Duodenal mucosa (tissue), 2 donors: ENCODE results near the gene NCKIPSD.

Experiments used
- H3K27ac ChIP-seq: one replicate; pipeline ENCODE4 v1.7.0; 2013; ENCODE audit warnings: low read depth, low read length
- H3K27me3 ChIP-seq, 2 donors: one replicate each; pipeline ENCODE4 v1.7.0; 2013; ENCODE audit warnings: low read length in 2 of 2, control low read depth in 1 of 2; ENCODE audit not compliant: insufficient read depth in 2 of 2, control insufficient read depth in 1 of 2
- H3K36me3 ChIP-seq, 2 donors: one replicate each; pipeline ENCODE4 v1.7.0; 2013; ENCODE audit warnings: low read length in 2 of 2, control low read depth in 1 of 2; ENCODE audit not compliant: insufficient read depth in 2 of 2, control insufficient read depth in 1 of 2
- H3K4me1 ChIP-seq, 2 donors: one replicate each; pipeline ENCODE4 v1.7.0; 2013; ENCODE audit warnings: low read length in 2 of 2, control low read depth in 1 of 2; ENCODE audit not compliant: insufficient read depth in 2 of 2, control insufficient read depth in 1 of 2
- H3K4me3 ChIP-seq, 2 donors: one replicate each; pipeline ENCODE4 v1.7.0; 2013; ENCODE audit warnings: low read length in 2 of 2, low read depth in 1 of 2
- H3K9ac ChIP-seq, 2 donors: one replicate each; pipeline ENCODE4 v1.7.0; 2013; ENCODE audit warnings: low read length in 2 of 2, low read depth in 1 of 2
- H3K9me3 ChIP-seq, 2 donors: one replicate each; pipeline ENCODE4 v1.7.0; 2013; ENCODE audit warnings: low read length in 2 of 2, control low read depth in 1 of 2; ENCODE audit not compliant: control insufficient read depth in 1 of 2

The NCKIPSD gene

DNA sequence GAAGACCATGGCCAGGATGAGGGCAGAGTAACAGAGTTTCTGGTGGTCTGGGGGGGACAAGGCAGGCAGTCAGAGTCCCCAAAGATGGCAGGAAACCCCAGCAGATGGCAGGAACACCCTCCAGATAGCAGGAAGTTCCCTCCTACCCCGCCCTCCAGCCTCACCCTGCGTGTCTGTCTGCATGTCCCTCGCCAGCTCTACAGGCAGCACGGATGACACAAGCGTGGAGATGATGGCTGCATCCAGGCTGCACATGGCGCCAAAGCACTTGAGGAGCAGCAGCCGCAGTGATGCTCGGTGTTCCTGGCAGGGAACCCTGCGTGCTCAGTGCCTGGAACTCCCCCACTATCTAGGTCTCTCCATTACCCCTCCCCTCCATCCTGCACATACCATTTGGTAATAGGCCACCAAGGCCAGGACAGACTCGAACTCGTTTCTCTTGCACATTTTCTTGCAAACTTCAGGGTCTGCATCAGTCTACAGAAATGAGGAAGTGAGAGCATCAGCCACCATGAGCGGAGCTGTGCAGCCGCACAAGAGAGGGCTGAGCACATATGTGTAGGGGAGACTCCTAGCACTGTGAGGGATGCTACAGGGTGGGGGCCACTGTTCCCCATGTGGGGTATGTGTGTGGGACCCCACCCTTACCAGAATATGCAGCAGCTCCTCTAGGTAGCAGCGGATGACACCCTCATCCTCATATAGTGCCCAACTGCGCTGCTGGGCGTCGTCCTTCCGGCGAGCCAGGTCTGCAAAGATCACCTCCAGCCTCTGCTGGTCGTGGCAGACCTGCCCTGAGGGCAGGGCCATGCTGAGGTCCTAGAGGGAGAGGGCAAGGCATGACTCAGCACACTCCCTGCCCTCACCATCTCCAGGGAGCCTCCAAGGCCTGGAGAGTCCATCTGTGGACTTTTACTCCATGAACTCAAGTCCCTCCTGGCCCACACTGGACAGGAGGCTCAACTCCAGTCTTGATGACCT lies 6.0 kb downstream of the NCKIPSD start:
- no peak overlapping the region for H3K27ac ChIP-seq
- H3K36me3 ChIP-seq: peaks cover 20 to 61% of the 10 kb centered on the region in 2 donors
- H3K9ac ChIP-seq: no peak overlapping the region
- no peaks in the 10 kb centered on the region for H3K27me3 ChIP-seq
- peaks cover 15 to 17% of the 10 kb centered on the region in 2 donors for H3K4me1 ChIP-seq
- no peaks in the 10 kb centered on the region for H3K9me3 ChIP-seq
- H3K4me3 ChIP-seq: no peak overlapping the region

DNA sequence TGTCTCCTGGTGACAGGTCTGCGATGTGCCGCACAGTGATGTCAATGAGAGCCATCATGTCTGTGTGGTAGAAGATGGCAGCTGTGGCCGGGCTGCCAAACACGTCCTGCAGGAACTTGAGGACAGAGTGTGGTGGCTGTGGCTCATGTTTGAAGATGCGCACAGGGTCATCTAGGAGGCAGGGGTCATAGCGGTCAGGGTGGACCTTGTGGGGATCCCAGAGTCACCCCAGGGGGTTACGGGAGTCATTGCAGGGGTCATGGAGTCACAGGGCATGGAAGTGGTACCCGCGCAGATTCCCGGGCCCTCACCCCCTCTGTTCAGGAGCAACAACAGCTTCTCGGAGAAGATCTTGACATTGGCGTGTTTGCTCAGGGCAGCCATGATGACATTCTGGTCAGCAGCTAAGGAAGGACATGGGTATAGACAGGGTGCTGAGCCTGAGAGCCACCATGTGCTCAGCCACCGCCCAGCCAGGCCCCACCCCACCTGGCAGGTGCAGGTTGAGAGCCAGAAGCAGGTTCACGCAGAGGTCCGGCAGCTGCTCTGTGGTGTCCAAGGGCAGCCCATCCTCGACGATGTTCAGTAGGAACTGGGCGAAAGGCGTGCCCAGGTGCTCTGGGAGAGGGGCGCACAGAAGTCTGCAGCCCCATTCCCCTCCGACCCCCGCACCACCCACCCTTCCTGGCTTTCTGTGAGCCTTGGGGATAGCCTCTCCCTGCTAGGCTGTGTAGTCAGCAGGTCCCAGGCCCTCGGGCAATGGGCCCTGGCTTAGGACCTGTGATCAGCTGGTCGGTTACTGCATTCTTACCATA lies 6.9 kb downstream of the NCKIPSD start:
- Histone ChIP-seq H3K36me3 (peaks cover 26 to 69% of the 10 kb centered on the region in 2 donors), H3K27me3 (no peaks in the 10 kb centered on the region), H3K4me1 (peaks cover 5 to 7% of the 10 kb centered on the region in 2 donors), H3K9me3 (no peaks in the 10 kb centered on the region), H3K27ac (no peak overlapping the region), H3K4me3 (no peak overlapping the region), H3K9ac (no peak overlapping the region)

DNA sequence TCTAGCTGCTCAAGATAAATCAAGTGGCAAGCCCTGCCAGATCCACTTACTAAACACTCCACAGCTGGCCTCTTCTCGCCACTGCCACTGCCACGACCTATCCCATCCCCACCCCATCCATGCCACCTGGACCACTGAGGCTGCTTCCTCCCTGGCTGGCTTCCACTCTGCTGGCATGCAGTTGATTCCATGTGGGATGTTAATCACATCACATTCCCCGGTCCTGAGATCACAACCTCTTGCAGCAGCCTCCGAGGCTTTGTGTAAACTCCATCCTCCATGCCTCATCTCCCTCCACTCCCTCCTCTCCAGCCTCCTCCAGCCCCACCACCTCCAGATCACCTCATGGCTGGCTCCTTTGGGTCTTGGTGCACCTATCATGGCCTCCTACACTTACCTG lies 7.7 kb downstream of the NCKIPSD start:
- peaks cover 0 to under 1% of the 10 kb centered on the region in 2 donors for H3K4me1 ChIP-seq
- H3K36me3 ChIP-seq: peaks cover 26 to 69% of the 10 kb centered on the region in 2 donors
- H3K9ac ChIP-seq: no peak overlapping the region
- no peaks in the 10 kb centered on the region for H3K9me3 ChIP-seq
- H3K4me3 ChIP-seq: no peak overlapping the region
- H3K27me3 ChIP-seq: no peaks in the 10 kb centered on the region
- H3K27ac ChIP-seq: no peak overlapping the region

DNA sequence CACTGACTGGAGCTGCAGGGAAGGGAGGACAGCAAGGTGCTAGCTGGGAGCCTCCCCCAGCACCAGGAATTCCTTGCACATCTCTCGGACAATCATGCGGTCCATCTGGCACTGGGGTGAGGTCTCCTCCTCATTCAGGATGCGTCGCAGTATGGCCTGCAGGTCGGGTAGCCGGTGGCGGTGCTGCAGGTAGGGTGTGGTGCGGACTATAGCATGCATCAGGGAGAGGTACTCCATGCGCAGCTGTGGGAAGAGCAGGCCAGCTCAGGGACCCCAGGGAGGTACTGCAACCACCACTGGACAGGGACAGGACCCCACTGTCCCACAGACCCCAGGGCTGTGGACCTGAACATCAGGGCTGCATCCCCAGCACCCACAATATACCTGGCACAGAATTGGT lies 11.2 kb downstream of the NCKIPSD start:
- Histone ChIP-seq H3K27ac (no peak overlapping the region), H3K4me3 (no peak overlapping the region), H3K9ac (no peak overlapping the region), H3K4me1 (no peaks in the 10 kb centered on the region), H3K9me3 (no peaks in the 10 kb centered on the region), H3K36me3 (peaks cover 8 to 44% of the 10 kb centered on the region in 2 donors), H3K27me3 (no peaks in the 10 kb centered on the region)

DNA sequence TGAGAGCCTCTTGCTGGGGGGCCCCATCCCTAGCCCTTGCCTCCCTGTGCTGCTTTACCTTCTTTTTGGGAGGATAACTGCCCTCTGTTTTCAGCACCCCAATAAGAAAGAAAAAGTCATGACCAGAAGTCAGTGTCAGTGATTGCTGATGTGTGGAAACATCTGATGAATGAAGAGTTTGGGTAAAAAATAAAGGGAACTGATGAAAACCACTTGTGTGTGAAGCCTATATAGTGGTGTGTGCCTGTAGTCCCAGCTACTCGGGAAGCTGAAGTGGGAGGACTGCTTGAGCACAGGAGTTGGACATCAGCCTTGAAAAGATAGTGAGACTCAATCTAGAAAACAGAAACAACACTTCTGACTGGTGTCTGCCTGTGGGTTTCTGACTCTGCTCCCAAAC lies 13.2 kb downstream of the NCKIPSD start:
- H3K36me3 ChIP-seq: peaks cover 8 to 25% of the 10 kb centered on the region in 2 donors
- no peaks in the 10 kb centered on the region for H3K4me1 ChIP-seq
- H3K9me3 ChIP-seq: no peaks in the 10 kb centered on the region
- H3K9ac ChIP-seq: no peak overlapping the region
- H3K27ac ChIP-seq: no peak overlapping the region
- no peaks in the 10 kb centered on the region for H3K27me3 ChIP-seq
- no peak overlapping the region for H3K4me3 ChIP-seq

- Histone ChIP-seq H3K27ac (no peak overlapping the region), H3K4me3 (no peak overlapping the region), H3K9ac (no peak overlapping the region), H3K9me3 (no peaks in the 10 kb centered on the region), H3K36me3 (no peaks in the 10 kb centered on the region), H3K4me1 (peaks cover 0 to 13% of the 10 kb centered on the region in 2 donors), H3K27me3 (no peaks in the 10 kb centered on the region)
Measured at GRCh38 chr3:48664929-48665328, 20.8 kb downstream of the NCKIPSD start.

- Histone ChIP-seq H3K9me3 (no peaks in the 10 kb centered on the region), H3K36me3 (no peaks in the 10 kb centered on the region), H3K27me3 (no peaks in the 10 kb centered on the region), H3K27ac (no peak overlapping the region), H3K4me3 (peak overlapping the region; percentile 73 to 81), H3K4me1 (peaks cover 0 to 13% of the 10 kb centered on the region in 2 donors), H3K9ac (peak overlapping the region in 1 of 2 donors; percentile 56)
Measured at GRCh38 chr3:48664313-48664644, 21.4 kb downstream of the NCKIPSD start.

DNA sequence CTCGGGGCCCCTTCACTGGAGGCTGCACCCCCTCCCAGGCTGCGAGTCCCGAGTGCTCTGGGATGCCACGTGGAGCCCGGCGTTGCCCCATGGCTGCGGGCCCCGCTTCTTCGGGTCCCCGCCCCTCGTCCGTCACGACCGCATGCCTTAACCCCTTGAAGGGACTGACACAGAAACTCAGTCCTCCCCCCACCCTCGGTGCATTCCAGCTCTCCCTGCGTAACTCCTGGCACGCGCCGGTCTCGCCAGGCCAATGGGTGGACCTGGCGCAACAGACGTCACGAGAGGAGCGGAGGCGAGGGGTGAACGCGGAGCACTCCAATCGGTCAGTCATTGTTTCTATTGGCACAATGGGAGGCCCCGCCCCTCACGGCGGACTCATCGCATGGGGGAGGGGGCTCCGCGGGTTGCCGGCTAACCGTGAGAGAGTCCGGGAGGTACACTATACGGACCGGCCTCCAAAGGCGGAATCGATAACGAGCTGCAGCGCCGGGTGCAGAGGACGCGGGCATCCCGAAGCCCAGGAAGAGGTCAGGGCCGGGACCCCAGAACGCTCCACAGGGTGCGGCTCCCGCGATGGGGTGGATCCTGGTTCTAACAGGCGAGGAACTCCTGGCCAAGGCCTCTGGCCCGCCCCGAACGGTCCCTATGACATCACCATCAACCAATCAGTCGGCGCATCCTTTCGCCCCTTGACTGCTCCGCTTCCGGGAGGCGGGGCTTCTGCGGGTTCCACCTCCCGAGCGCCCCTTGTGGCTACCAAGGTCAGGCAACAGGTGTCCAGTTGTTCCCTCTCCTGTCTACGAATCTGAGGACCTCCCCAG lies 22.0 kb downstream of the NCKIPSD start:
- Histone ChIP-seq H3K4me3 (peak overlapping the region; percentile 73 to 81), H3K27ac (peak overlapping the region; percentile 72), H3K9me3 (no peaks in the 10 kb centered on the region), H3K9ac (peak overlapping the region; percentile 49 to 56), H3K4me1 (peaks cover 0 to 13% of the 10 kb centered on the region in 2 donors), H3K27me3 (no peaks in the 10 kb centered on the region), H3K36me3 (no peaks in the 10 kb centered on the region)

DNA sequence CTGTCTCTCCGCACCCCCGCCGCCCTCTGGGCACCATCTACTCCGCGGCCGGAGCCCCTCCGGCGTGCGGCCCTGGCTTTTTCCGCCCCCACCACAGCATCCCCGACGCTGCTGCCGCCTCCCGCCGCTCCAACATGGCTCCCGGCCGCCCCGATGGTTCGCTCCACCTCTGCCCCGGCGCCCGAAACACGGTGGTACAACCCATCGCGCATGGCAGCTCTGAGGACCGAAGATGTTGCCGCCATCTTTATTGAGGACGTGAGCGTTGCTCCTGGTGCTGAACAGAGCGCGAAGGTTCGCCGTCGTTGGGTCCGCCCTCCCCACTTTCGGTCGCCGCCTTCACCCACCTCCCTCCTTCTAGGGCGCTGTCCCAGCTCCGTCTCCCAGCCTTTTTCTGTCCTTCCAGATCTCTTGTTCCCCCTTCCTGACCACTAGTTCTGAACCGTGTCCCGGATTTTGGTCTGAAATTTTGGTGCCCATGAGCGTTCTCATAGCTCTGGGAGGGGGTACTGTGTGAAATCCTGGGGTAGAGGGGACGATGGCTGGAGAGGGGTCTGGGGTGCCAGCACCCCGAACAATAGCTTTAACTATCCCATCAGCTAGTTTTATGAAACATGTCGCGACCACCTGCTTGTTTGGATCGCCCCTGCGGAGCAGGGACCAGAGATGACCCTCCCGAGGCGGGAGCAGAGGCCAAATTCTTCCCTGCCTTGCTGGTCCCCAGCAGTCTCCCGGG lies 22.8 kb downstream of the NCKIPSD start, which contains the start of gene CELSR3:
Gene CELSR3 (minus strand): TSS at position 134 of the 736 bp plus-strand sequence. CDS start 252 bp downstream, outside the sequence.
- H3K9me3 ChIP-seq: no peaks in the 10 kb centered on the region
- H3K4me1 ChIP-seq: peaks cover 0 to 13% of the 10 kb centered on the region in 2 donors
- no peaks in the 10 kb centered on the region for H3K27me3 ChIP-seq
- H3K36me3 ChIP-seq: no peaks in the 10 kb centered on the region
- H3K9ac ChIP-seq: peak within 1 kb of the TSS; percentile 49 to 56
- peak within 1 kb of the TSS; percentile 73 to 81 for H3K4me3 ChIP-seq
- H3K27ac ChIP-seq: peak within 1 kb of the TSS; percentile 72
